ENCODE measurements around the gene ARMC9. TPM values are rescaled to one million over a fixed set of nuclear protein-coding genes. Genes with fewer than 3 reads are reported as not detected.

Gene ARMC9
- total RNA-seq, 2 donors from 2014 or later = 6.9 to 10.1 TPM

DNA sequence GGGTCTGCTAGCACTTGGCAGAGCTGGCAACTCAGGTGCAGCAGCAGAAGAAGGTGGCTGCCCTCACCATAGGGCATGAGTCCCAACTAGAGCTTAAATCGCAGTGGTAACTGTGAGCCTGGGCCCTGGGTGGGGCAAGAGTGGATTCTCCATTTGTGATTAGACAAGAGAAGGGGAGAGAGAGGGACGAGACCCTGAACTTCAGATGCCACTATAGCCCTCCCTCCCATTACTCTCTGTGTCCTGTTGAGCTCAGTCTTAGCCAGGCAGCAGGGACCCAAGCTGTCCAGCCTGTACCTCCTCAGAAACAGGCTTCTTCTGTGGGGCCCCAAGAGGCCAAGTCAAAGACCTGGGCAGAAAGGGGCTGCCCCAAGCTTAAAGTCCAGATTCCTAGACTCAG, 127.4 kb downstream of the ARMC9 start:
- DNase-seq (no peak), ATAC-seq (no peak)
- no peaks in the 10 kb centered on the region for H3K4me1 ChIP-seq
- H3K9me3 ChIP-seq = no peaks in the 10 kb centered on the region
- 100% methylated on average over 2 of the region's 2 CpGs for WGBS, 2 donors
- TF ChIP-seq POLR2A (IDR thresholded peaks at IDR 0.05) = no peak
- TF ChIP-seq, protein P1, sequence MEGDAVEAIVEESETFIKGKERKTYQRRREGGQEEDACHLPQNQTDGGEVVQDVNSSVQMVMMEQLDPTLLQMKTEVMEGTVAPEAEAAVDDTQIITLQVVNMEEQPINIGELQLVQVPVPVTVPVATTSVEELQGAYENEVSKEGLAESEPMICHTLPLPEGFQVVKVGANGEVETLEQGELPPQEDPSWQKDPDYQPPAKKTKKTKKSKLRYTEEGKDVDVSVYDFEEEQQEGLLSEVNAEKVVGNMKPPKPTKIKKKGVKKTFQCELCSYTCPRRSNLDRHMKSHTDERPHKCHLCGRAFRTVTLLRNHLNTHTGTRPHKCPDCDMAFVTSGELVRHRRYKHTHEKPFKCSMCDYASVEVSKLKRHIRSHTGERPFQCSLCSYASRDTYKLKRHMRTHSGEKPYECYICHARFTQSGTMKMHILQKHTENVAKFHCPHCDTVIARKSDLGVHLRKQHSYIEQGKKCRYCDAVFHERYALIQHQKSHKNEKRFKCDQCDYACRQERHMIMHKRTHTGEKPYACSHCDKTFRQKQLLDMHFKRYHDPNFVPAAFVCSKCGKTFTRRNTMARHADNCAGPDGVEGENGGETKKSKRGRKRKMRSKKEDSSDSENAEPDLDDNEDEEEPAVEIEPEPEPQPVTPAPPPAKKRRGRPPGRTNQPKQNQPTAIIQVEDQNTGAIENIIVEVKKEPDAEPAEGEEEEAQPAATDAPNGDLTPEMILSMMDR (IDR thresholded peaks at IDR 0.05) = no peak
- no peaks in the 10 kb centered on the region for H3K36me3 ChIP-seq (replicated peaks in 1 of 2; ENCODE audit: insufficient read depth in 1 of 2, low read depth in 2 of 2)
- no peak overlapping the region for H3K27ac ChIP-seq
- intact Hi-C loops (cut with DNase I) = no loop called here
- no peak overlapping the region for H3K4me3 ChIP-seq
- no peaks in the 10 kb centered on the region for H3K27me3 ChIP-seq

- no peak overlapping the region for H3K27ac ChIP-seq
- DNase-seq = no peak
- TF ChIP-seq, protein P1 (IDR thresholded peaks at IDR 0.05) = no peak
- TF ChIP-seq POLR2A (IDR thresholded peaks at IDR 0.05) = no peak
Observed at GRCh38 chr2:231326404-231326803, 128.0 kb downstream of the ARMC9 start.

DNA sequence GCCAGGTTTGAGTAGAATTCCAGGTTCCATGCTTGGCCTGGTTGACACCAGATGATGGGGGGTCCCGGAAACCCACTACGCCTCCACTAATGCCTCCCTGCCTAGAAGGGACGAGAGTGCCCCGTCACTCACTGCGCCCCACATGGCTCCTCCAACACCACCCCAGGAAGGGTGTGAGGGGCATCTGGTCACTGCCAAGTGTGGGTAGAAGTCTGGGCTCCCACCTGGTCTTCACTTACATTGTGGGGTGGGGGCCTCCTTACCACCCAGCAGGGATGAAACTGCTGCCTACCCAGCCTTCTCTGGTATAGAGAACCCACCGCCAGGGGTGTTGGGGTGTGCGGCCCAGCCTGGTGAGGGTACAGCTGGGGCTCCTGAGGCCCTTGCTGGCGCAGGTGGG, 131.9 kb downstream of the ARMC9 start:
- Histone ChIP-seq H3K27me3 (no peaks in the 10 kb centered on the region), H3K27ac (no peak overlapping the region), H3K4me1 (no peaks in the 10 kb centered on the region), H3K36me3 (replicated peaks in 1 of 2; ENCODE audit: insufficient read depth in 1 of 2, low read depth in 2 of 2) (no peaks in the 10 kb centered on the region), H3K4me3 (no peak overlapping the region), H3K9me3 (no peaks in the 10 kb centered on the region)
- 91 to 100% methylated on average over 5 to 8 of the region's 8 CpGs for whole genome bisulfite sequencing, 2 donors
- DNase-seq (no peak), ATAC-seq (no peak)
- intact Hi-C loops (cut with DNase I) = no loop called here
- TF ChIP-seq, protein P1 (IDR thresholded peaks at IDR 0.05) = no peak
- no peak for TF ChIP-seq POLR2A (IDR thresholded peaks at IDR 0.05)

More at GRCh38 chr2:231326404-231326803, 128.0 kb downstream of the ARMC9 start:
- Histone ChIP-seq H3K36me3 (replicated peaks in 1 of 2; ENCODE audit: insufficient read depth in 1 of 2, low read depth in 2 of 2) (no peaks in the 10 kb centered on the region), H3K9me3 (no peaks in the 10 kb centered on the region), H3K4me3 (no peak overlapping the region), H3K4me1 (no peaks in the 10 kb centered on the region), H3K27me3 (no peaks in the 10 kb centered on the region)
- no peak for ATAC-seq
- 67 to 90% methylated on average over 1 to 3 of the region's 3 CpGs for WGBS, 2 donors
- intact Hi-C loops (cut with DNase I) = no loop called here

DNA sequence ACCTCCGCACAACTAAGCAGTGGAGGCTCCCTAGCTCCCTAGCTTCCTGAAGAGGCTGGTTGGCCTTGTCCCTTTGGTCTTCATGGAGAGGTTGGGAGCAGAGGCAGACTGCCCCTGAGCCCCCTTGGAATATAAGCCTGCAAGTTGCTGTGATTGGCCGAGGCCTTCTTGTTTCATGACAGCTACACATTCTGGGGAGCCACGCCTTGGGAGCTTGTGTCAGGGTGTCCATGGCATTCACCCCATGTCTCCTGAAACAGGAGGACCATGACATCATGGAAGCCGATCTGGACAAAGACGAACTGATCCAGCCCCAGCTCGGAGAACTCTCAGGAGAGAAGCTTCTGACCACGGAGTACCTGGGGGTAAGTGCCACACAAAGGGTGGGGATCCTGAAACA, 133.1 kb downstream of the ARMC9 start:
- no peaks in the 10 kb centered on the region for H3K36me3 ChIP-seq (replicated peaks in 1 of 2; ENCODE audit: insufficient read depth in 1 of 2, low read depth in 2 of 2)
- no peaks in the 10 kb centered on the region for H3K4me1 ChIP-seq
- intact Hi-C loops (cut with DNase I) = no loop called here
- DNase-seq = no peak
- H3K9me3 ChIP-seq = no peaks in the 10 kb centered on the region
- WGBS, 2 donors = 85 to 95% methylated on average over 4 to 7 of the region's 7 CpGs
- H3K27ac ChIP-seq = no peak overlapping the region
- no peak for ATAC-seq
- H3K4me3 ChIP-seq = no peak overlapping the region
- no peaks in the 10 kb centered on the region for H3K27me3 ChIP-seq
- TF ChIP-seq POLR2A (IDR thresholded peaks at IDR 0.05) = no peak
- TF ChIP-seq, protein P1 (IDR thresholded peaks at IDR 0.05) = no peak

DNA sequence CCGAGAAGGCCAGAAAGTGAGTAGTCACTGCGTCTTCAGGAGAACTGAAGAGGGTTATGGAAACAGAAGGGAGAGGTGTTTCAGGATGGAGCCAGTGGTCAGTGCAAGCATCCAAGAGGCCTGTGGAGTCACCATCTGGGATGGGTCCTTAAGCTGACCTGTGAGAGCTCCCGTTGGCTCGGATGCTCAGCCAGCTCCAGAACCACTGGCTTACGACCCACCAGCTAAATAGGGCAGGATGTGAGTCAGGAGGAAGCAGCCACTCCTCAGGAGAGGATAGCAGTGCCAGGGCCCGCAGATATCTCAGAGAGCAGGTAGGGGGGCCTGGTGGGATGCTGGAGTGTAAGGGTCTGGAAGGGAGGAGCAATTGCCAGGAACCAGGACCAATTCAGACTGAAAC, 134.0 kb downstream of the ARMC9 start:
- Histone ChIP-seq H3K4me3 (no peak overlapping the region), H3K27me3 (no peaks in the 10 kb centered on the region), H3K4me1 (no peaks in the 10 kb centered on the region), H3K36me3 (replicated peaks in 1 of 2; ENCODE audit: insufficient read depth in 1 of 2, low read depth in 2 of 2) (no peaks in the 10 kb centered on the region), H3K9me3 (no peaks in the 10 kb centered on the region), H3K27ac (no peak overlapping the region)
- TF ChIP-seq, protein P1 (IDR thresholded peaks at IDR 0.05) = no peak
- TF ChIP-seq POLR2A (IDR thresholded peaks at IDR 0.05) = no peak
- DNase-seq (no peak), ATAC-seq (no peak)
- 91 to 92% methylated on average over 6 of the region's 6 CpGs for WGBS, 2 donors
- intact Hi-C loops (cut with DNase I) = no loop called here

Measured in body of pancreas (tissue), 4 donors.